DOHH2 (cell line): ENCODE data around the gene BRD3OS.

ENCODE experiments used
- H3F3A ChIP-seq: fragments of 200-600 bp; sonication (generic), shearing (Covaris generic); 2 replicates; pipeline ENCODE4 v1.6.0; 2016; ENCODE audit warnings: antibody characterized with exemption, mild to moderate bottlenecking; ENCODE audit not compliant: control insufficient read depth, insufficient read depth
- H3K27ac ChIP-seq: fragments of 200-600 bp; sonication (generic); 2 replicates; pipeline ENCODE4 v1.5.1; 2014; ENCODE audit warnings: low read depth, mild to moderate bottlenecking, low read length, moderate library complexity
- H3K27me3 ChIP-seq: fragments of 200-600 bp; sonication (generic); 2 replicates; pipeline ENCODE4 v1.6.1; 2014; ENCODE audit warnings: mild to moderate bottlenecking, low read length, mixed read lengths; ENCODE audit not compliant: control insufficient read depth
- H3K36me3 ChIP-seq: fragments of 200-600 bp; sonication (generic); 2 replicates; pipeline ENCODE4 v1.6.1; 2014; ENCODE audit warnings: mild to moderate bottlenecking, low read length, moderate library complexity, mixed read lengths; ENCODE audit not compliant: control insufficient read depth
- H3K4me1 ChIP-seq: fragments of 200-600 bp; sonication (generic); 2 replicates; pipeline ENCODE4 v1.6.1; 2014; ENCODE audit warnings: mild to moderate bottlenecking, low read length, mixed read lengths; ENCODE audit not compliant: control insufficient read depth
- H3K4me2 ChIP-seq: fragments of 200-600 bp; sonication (generic); 2 replicates; pipeline ENCODE4 v1.6.0; 2014; ENCODE audit warnings: mild to moderate bottlenecking, low read length, moderate library complexity
- H3K4me3 ChIP-seq: fragments of 200-600 bp; sonication (generic); 2 replicates; pipeline ENCODE4 v1.5.1; 2014; ENCODE audit warnings: mild to moderate bottlenecking, low read length, mixed read lengths
- H3K79me2 ChIP-seq: fragments of 200-600 bp; sonication (generic); 2 replicates; pipeline ENCODE4 v1.6.1; 2014; ENCODE audit warnings: mild to moderate bottlenecking, low read length, mixed read lengths; ENCODE audit not compliant: control insufficient read depth
- H3K9me2 ChIP-seq: fragments of 200-600 bp; sonication (generic); replicated peaks from 2 replicates; pipeline ENCODE4 v1.6.1; 2014; ENCODE audit warnings: mild to moderate bottlenecking, low read length, mixed read lengths; ENCODE audit not compliant: control insufficient read depth
- H3K9me3 ChIP-seq: fragments of 200-600 bp; sonication (generic); 2 replicates; pipeline ENCODE4 v1.6.1; 2014; ENCODE audit warnings: antibody characterized with exemption, low read length, mixed read lengths; ENCODE audit not compliant: control insufficient read depth, insufficient read depth
- H4K20me1 ChIP-seq: fragments of 200-600 bp; sonication (generic); 2 replicates; pipeline ENCODE4 v1.6.0; 2014; ENCODE audit warnings: low read depth, mild to moderate bottlenecking, antibody characterized with exemption, low read length, moderate library complexity; ENCODE audit not compliant: control insufficient read depth, insufficient read depth
- EZH2phosphoT487 ChIP-seq: fragments of 200-600 bp; sonication (generic); IDR thresholded peaks from 2 replicates; pipeline ENCODE4 v1.6.1; 2017; ENCODE audit warnings: borderline replicate concordance, mild to moderate bottlenecking, antibody characterized with exemption, low read length, moderate library complexity, mixed read lengths
- TF ChIP-seq, protein P1 (sequence below): fragments of 200-600 bp; sonication (generic); IDR thresholded peaks from one replicate; pipeline ENCODE4 v1.5.1; 2014; ENCODE audit warnings: antibody characterized with exemption, mild to moderate bottlenecking, low read depth, low read length; ENCODE audit not compliant: poor library complexity, severe bottlenecking

Gene BRD3OS

GRCh38 chr9:134049772-134050588, 24.7 kb downstream of the BRD3OS start:
- Histone ChIP-seq H3F3A (no peaks in the 10 kb centered on the region), H3K9me2 (no peaks in the 10 kb centered on the region), H3K79me2 (peaks cover 12% of the 10 kb centered on the region), H3K4me3 (no peak overlapping the region), H3K36me3 (peaks cover 53% of the 10 kb centered on the region), H3K4me2 (no peak overlapping the region), H4K20me1 (0 out of 2 replicates have a peak, but pooled peaks cover 6% of the 10 kb centered on the region), H3K9me3 (no peaks in the 10 kb centered on the region), H3K27me3 (no peaks in the 10 kb centered on the region), H3K27ac (no peak overlapping the region), H3K4me1 (no peaks in the 10 kb centered on the region)
- TF ChIP-seq EZH2phosphoT487 = no peak

GRCh38 chr9:134050726-134051125, 25.4 kb downstream of the BRD3OS start:
- Histone ChIP-seq H3K27ac (no peak overlapping the region), H3K4me2 (no peak overlapping the region), H3K9me2 (no peaks in the 10 kb centered on the region), H3K79me2 (peaks cover 19% of the 10 kb centered on the region), H3K9me3 (no peaks in the 10 kb centered on the region), H4K20me1 (0 out of 2 replicates have a peak, but pooled peaks cover 6% of the 10 kb centered on the region), H3K27me3 (no peaks in the 10 kb centered on the region), H3K4me3 (no peak overlapping the region), H3K4me1 (no peaks in the 10 kb centered on the region), H3K36me3 (peaks cover 45% of the 10 kb centered on the region), H3F3A (no peaks in the 10 kb centered on the region)
- TF ChIP-seq, protein P1, sequence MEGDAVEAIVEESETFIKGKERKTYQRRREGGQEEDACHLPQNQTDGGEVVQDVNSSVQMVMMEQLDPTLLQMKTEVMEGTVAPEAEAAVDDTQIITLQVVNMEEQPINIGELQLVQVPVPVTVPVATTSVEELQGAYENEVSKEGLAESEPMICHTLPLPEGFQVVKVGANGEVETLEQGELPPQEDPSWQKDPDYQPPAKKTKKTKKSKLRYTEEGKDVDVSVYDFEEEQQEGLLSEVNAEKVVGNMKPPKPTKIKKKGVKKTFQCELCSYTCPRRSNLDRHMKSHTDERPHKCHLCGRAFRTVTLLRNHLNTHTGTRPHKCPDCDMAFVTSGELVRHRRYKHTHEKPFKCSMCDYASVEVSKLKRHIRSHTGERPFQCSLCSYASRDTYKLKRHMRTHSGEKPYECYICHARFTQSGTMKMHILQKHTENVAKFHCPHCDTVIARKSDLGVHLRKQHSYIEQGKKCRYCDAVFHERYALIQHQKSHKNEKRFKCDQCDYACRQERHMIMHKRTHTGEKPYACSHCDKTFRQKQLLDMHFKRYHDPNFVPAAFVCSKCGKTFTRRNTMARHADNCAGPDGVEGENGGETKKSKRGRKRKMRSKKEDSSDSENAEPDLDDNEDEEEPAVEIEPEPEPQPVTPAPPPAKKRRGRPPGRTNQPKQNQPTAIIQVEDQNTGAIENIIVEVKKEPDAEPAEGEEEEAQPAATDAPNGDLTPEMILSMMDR = no peak
- TF ChIP-seq EZH2phosphoT487 = no peak

GRCh38 chr9:134051319-134051718, 26.0 kb downstream of the BRD3OS start:
- no peak for TF ChIP-seq EZH2phosphoT487
- TF ChIP-seq, protein P1 = no peak
- Histone ChIP-seq H3K36me3 (peaks cover 40% of the 10 kb centered on the region), H3K4me2 (no peak overlapping the region), H3K4me3 (no peak overlapping the region), H3K27me3 (no peaks in the 10 kb centered on the region), H4K20me1 (0 out of 2 replicates have a peak, but pooled peaks cover 6% of the 10 kb centered on the region), H3K27ac (no peak overlapping the region), H3K9me3 (no peaks in the 10 kb centered on the region), H3F3A (no peaks in the 10 kb centered on the region), H3K79me2 (peaks cover 25% of the 10 kb centered on the region), H3K9me2 (no peaks in the 10 kb centered on the region), H3K4me1 (no peaks in the 10 kb centered on the region)

DNA sequence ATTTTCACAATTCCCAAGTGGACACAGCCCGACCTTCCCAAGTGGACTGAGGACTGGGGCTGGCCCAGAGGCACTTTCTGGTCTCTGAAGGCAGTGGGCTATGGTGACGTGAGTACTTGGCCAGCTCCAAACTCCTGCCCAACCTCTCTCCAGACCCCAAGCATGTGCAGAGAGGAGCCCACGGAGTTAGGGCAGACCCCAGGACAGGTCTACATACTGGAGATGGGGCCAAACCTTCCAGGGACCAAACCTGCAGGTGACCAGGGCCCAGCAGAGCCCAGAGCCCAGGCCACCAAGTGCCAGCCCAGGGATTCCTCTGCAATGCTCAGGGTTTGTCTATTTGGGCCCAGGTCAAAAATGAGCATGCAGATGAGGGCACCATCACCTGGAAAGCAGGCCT, 27.2 kb downstream of the BRD3OS start:
- Histone ChIP-seq H3K27ac (no peak overlapping the region), H3K4me3 (no peak overlapping the region), H3K36me3 (peaks cover 31% of the 10 kb centered on the region), H3K4me2 (no peak overlapping the region), H3K27me3 (no peaks in the 10 kb centered on the region), H3K9me3 (no peaks in the 10 kb centered on the region), H3K9me2 (no peaks in the 10 kb centered on the region), H3F3A (no peaks in the 10 kb centered on the region), H3K4me1 (no peaks in the 10 kb centered on the region), H3K79me2 (peaks cover 37% of the 10 kb centered on the region), H4K20me1 (peaks cover 10% of the 10 kb centered on the region; the same call in 1 of the 2 replicates)
- no peak for TF ChIP-seq EZH2phosphoT487
- TF ChIP-seq, protein P1 = no peak
